Cardiac muscle cell (in vitro differentiated cells and primary cell): ENCODE data around the gene ABCB7. TPM values are rescaled to one million over a fixed set of nuclear protein-coding genes. Genes with fewer than 3 reads are reported as not detected.
A peak's percentile ranks its signal among the peaks of the same experiment; 100 is the strongest.
"Not testable (repeated sequence)": the region's sequence is repeated elsewhere in the genome, so short reads cannot be mapped to it uniquely, and the experiment has no call there.

ENCODE experiments used
- DNase-seq, 2 donors: peaks; one replicate each; pipeline versions ENCODE4 v3.0.0 to v3.0.0-alpha.2; 2010 to 2017; ENCODE audit warnings: low read depth in 1 of 2, low spot score in 1 of 2
- H3K27ac ChIP-seq: fragments of 200-600 bp; sonication (generic); 2 replicates; pipeline ENCODE4 v1.5.1; 2016
- H3K27me3 ChIP-seq: fragments of 200-600 bp; sonication (generic); 2 replicates; pipeline ENCODE4 v1.6.0; 2016; ENCODE audit warnings: control low read depth
- H3K36me3 ChIP-seq: fragments of 200-600 bp; sonication (generic); 2 replicates; pipeline ENCODE4 v1.5.1; 2016; ENCODE audit warnings: control low read depth
- H3K4me1 ChIP-seq: fragments of 200-600 bp; sonication (generic); 2 replicates; pipeline ENCODE4 v1.8.1; 2017; ENCODE audit warnings: low read depth, mild to moderate bottlenecking, mixed run types
- H3K4me3 ChIP-seq: fragments of 200-600 bp; sonication (generic); 2 replicates; pipeline ENCODE4 v1.5.1; 2016; ENCODE audit warnings: mild to moderate bottlenecking
- H3K9me3 ChIP-seq: fragments of 200-600 bp; sonication (generic); 2 replicates; pipeline ENCODE4 v1.5.1; 2017; ENCODE audit warnings: low read depth, mild to moderate bottlenecking, control low read depth
- CTCF ChIP-seq: IDR thresholded peaks from 2 replicates; pipeline ENCODE4 v1.5.1; 2012; ENCODE audit warnings: low read depth, mild to moderate bottlenecking, low read length
- polyA plus RNA-seq: library from polyadenylated mRNA; unstranded; fragments of >200 nt; fragmentation: Nextera tagmentation; extraction: Ambion mirVana; gene quantifications from 2 replicates; pipeline ENCODE4 v1.2.1, GENCODE V29; 2016
- total RNA-seq: library from RNA; depleted of rRNA; stranded (reverse); fragments of >200 nt; gene quantifications from 2 replicates; pipeline ENCODE4 v1.2.3, GENCODE V29; 2016

ABCB7 gene
- total and polyA plus RNA-seq, 2 experiments from 2014 or later, result 12.0 to 61.3 TPM

- Histone ChIP-seq H3K4me1 (no peaks in the 10 kb centered on the region), H3K9me3 (no peaks in the 10 kb centered on the region), H3K4me3 (no peak overlapping the region), H3K27me3 (no peaks in the 10 kb centered on the region), H3K36me3 (no peaks in the 10 kb centered on the region), H3K27ac (no peak overlapping the region)
- TF ChIP-seq CTCF, result no peak
- no peak for DNase-seq
Observed at GRCh38 chrX:75051047-75051446, 105.0 kb downstream of the ABCB7 start.

- Histone ChIP-seq H3K27me3 (no peaks in the 10 kb centered on the region), H3K9me3 (no peaks in the 10 kb centered on the region), H3K4me1 (no peaks in the 10 kb centered on the region), H3K4me3 (no peak overlapping the region), H3K36me3 (no peaks in the 10 kb centered on the region), H3K27ac (no peak overlapping the region)
- no peak for TF ChIP-seq CTCF
- DNase-seq, result no peak
Observed at GRCh38 chrX:75045369-75045768, 110.7 kb downstream of the ABCB7 start.

- not testable (repeated sequence) for H3K4me3 ChIP-seq, H3K27ac ChIP-seq, H3K9me3 ChIP-seq, H3K4me1 ChIP-seq, H3K27me3 ChIP-seq, H3K36me3 ChIP-seq, DNase-seq
Observed at GRCh38 chrX:75044142-75044541, 111.9 kb downstream of the ABCB7 start.

- peak; percentile 2 to 21 for DNase-seq
- Histone ChIP-seq H3K4me1 (no peaks in the 10 kb centered on the region), H3K27me3 (no peaks in the 10 kb centered on the region), H3K27ac (no peak overlapping the region), H3K4me3 (no peak overlapping the region), H3K36me3 (no peaks in the 10 kb centered on the region), H3K9me3 (no peaks in the 10 kb centered on the region)
- TF ChIP-seq CTCF, result peak; percentile 11
Observed at GRCh38 chrX:75038925-75039324, 117.2 kb downstream of the ABCB7 start.

Other genes with a start within 250 kb of the ABCB7 start
- 0.46 and 1.0 TPM in 2 replicates for gene NEXMIF, start 230.8 kb downstream of the ABCB7 start, total RNA-seq
- gene NEXMIF, start 230.8 kb downstream of the ABCB7 start, polyA plus RNA-seq, result 0.57 TPM in 1 of 2 replicates, not detected in the other
- gene UPRT, start 117.8 kb upstream of the ABCB7 start, total RNA-seq, result 9.9 and 14.3 TPM in 2 replicates
- 10.8 and 14.0 TPM in 2 replicates for gene UPRT, start 117.8 kb upstream of the ABCB7 start, polyA plus RNA-seq